ENCODE data around the gene ERC1. TPM values are rescaled to one million over a fixed set of nuclear protein-coding genes. Genes with fewer than 3 reads are reported as not detected.

ERC1 gene
- total and polyA plus RNA-seq, 7 donors, result 5.4 to 97.8 (median 34.6) TPM

DNA sequence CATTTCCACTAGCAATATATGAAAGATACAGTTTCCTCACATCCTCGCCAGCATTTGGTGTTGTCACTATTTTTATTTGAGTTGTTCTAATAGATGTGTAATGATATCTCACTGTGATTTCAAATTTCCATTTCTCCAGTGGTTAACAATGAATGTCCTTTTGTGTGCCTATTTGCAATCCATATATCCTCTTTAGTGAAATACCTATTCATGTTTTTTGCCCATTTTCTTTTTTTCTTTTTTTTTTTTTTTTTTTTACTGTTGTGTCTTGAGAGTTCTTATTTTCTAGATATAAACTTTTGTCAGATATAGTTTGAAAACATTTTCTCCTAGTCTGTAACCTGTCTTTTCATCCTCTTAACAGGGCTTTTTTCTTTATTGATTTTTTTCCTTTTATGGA, 524.4 kb downstream of the ERC1 start:
- H3K27ac ChIP-seq, result no peak overlapping the region
- no peaks in the 10 kb centered on the region for H3K9me3 ChIP-seq
- peaks cover 0 to 7% (median 0%) of the 10 kb centered on the region in 3 donors for H3K27me3 ChIP-seq
- H3K4me1 ChIP-seq, result peaks cover 0 to 12% (median 10%) of the 10 kb centered on the region in 4 donors
- WGBS, 2 donors, result 98 to 100% methylated on average over 1 of the region's 1 CpG
- no peak overlapping the region for H3K4me3 ChIP-seq
- intact Hi-C loops (cut with DNase I), result no loop called here
- no peak for DNase-seq
- no peaks in the 10 kb centered on the region for H3K36me3 ChIP-seq
- TF ChIP-seq POLR2AphosphoS5 (IDR thresholded peaks at IDR 0.05) (no peak), POLR2A (IDR thresholded peaks at IDR 0.05) (no peak), EP300 (IDR thresholded peaks at IDR 0.05) (no peak)
- TF ChIP-seq, protein P1, sequence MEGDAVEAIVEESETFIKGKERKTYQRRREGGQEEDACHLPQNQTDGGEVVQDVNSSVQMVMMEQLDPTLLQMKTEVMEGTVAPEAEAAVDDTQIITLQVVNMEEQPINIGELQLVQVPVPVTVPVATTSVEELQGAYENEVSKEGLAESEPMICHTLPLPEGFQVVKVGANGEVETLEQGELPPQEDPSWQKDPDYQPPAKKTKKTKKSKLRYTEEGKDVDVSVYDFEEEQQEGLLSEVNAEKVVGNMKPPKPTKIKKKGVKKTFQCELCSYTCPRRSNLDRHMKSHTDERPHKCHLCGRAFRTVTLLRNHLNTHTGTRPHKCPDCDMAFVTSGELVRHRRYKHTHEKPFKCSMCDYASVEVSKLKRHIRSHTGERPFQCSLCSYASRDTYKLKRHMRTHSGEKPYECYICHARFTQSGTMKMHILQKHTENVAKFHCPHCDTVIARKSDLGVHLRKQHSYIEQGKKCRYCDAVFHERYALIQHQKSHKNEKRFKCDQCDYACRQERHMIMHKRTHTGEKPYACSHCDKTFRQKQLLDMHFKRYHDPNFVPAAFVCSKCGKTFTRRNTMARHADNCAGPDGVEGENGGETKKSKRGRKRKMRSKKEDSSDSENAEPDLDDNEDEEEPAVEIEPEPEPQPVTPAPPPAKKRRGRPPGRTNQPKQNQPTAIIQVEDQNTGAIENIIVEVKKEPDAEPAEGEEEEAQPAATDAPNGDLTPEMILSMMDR (IDR thresholded peaks at IDR 0.05), result no peak

DNA sequence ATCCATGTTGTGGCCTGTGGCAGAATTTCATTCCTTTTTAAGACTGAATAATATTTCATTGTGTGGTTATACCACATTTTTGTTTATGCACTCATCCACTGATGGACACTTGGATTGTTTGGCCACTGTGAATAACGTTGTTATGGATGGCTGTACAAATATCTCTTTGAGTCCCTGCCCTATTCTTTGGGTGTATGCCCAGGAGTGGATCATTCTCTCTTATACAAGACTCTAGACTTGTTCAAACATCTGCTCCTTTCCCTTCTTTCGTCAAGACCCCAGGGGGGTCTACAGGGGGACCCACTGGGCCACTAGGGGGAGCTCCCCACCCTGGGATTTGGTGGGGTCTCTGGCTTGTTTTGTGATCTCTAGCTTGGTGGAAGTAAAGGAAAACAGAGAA, 526.0 kb downstream of the ERC1 start:
- Histone ChIP-seq H3K36me3 (no peaks in the 10 kb centered on the region), H3K4me1 (peaks cover 0 to 12% (median 10%) of the 10 kb centered on the region in 4 donors), H3K9me3 (no peaks in the 10 kb centered on the region), H3K4me3 (no peak overlapping the region), H3K27ac (no peak overlapping the region), H3K27me3 (peaks cover 0 to 7% (median 0%) of the 10 kb centered on the region in 3 donors)
- 19 to 32% methylated on average over 2 of the region's 2 CpGs for WGBS, 2 donors
- no peak for TF ChIP-seq POLR2AphosphoS5 (IDR thresholded peaks at IDR 0.05)
- TF ChIP-seq, protein P1 (IDR thresholded peaks at IDR 0.05), result no peak
- no peak for TF ChIP-seq EP300 (IDR thresholded peaks at IDR 0.05)
- TF ChIP-seq POLR2A (IDR thresholded peaks at IDR 0.05), result no peak
- intact Hi-C loops (cut with DNase I), result no loop called here
- DNase-seq, result no peak

DNA sequence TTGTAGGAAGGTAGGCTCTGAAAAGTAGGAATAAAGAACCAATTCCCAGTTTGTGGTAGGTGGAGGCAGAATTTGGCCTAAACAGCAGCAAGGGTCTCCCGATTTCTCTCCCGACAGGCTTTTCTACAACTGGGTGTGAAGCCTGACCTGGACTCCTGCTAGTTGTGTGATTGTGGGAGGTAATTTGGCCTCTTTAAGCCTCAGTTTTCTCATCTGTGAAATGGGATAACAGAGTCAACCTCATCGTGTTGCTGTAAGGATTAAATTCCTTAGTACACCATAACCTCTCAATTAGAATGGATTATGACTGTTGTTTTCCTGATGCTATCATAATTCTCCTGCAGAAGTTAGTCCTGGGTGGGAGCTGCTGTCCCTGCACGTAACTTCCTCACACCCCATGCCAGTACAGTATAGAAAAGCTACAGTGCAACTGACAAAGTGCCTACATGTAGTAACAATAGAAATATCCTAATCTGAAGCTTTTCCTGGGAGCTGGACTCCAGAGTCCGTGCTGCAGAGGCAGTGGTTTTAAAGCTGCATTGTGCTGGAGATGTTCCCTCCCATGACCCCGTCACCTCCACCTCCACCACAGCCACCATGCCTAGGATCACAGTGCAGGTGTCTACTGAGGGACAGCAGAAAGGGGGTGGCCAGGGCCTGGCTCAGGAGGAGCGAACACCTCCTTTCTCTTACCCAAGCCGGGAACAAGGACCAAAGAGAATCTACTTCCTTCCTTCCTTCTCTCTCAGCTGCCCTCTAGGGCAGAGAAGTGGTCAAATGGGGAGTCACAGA, 526.9 kb downstream of the ERC1 start:
- Histone ChIP-seq H3K27me3 (peaks cover 0 to 7% (median 0%) of the 10 kb centered on the region in 3 donors), H3K4me1 (peaks cover 0 to 12% (median 10%) of the 10 kb centered on the region in 4 donors), H3K4me3 (no peak overlapping the region), H3K36me3 (no peaks in the 10 kb centered on the region), H3K27ac (no peak overlapping the region), H3K9me3 (no peaks in the 10 kb centered on the region)
- intact Hi-C loops (cut with DNase I), result no loop called here
- no peak for DNase-seq
- 83 to 89% methylated on average over 8 of the region's 8 CpGs for WGBS, 2 donors
- TF ChIP-seq, protein P1 (IDR thresholded peaks at IDR 0.05), result no peak
- no peak for TF ChIP-seq POLR2A (IDR thresholded peaks at IDR 0.05)
- TF ChIP-seq POLR2AphosphoS5 (IDR thresholded peaks at IDR 0.05), result no peak
- TF ChIP-seq EP300 (IDR thresholded peaks at IDR 0.05), result no peak

DNA sequence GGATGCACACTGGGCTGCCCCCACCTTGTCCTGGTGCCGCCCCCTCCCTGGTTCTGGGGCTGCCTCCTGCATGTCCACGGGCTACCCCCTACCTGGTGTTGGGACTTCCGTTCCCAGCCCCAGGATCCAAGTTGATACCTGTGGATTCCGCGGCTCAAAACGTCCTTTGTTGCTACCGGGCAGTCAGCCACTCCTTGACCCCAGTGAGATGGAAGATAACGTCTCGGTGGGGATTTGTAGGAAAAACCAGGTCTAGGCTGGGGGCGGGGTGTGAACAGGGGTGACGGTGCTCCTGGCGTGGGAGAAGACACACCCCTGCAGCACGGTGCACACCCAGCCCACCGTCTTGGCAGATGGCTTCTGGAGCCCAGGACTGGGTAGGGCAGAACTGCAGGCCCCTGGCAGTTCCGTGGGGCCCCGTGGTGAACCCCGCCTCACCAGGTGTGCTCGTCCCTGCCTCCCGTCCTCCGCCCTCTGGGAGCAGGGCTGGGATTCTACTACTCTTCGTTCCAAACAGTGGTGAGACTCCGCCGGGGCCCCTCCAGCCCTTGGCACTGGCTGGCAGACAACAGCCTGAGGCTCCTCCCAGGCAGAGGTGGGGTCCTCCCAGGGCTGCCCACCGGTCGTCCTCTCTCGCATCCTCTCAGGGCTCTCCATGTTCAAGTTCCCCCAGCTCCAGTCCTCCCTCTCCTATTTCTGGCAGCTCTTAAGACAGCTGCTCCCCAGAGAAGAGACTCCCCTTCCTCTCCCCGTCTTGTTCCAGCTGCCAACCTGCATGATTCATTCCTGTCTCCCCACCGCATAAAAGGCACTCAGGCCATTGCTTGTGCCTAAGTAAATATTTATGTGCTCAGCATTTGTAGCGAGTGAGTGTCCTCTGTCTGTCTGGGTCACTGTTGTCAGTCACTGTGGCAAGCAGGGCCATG, 527.8 kb downstream of the ERC1 start:
- DNase-seq, result no peak
- intact Hi-C loops (cut with DNase I), result no loop called here
- Histone ChIP-seq H3K4me1 (peaks cover 0 to 12% (median 10%) of the 10 kb centered on the region in 4 donors), H3K36me3 (no peaks in the 10 kb centered on the region), H3K27ac (no peak overlapping the region), H3K4me3 (no peak overlapping the region), H3K27me3 (peaks cover 0 to 7% (median 0%) of the 10 kb centered on the region in 3 donors), H3K9me3 (no peaks in the 10 kb centered on the region)
- WGBS, 2 donors, result 21 to 56% methylated on average over 29 of the region's 29 CpGs
- no peak for TF ChIP-seq POLR2A (IDR thresholded peaks at IDR 0.05)
- TF ChIP-seq, protein P1 (IDR thresholded peaks at IDR 0.05), result no peak
- TF ChIP-seq POLR2AphosphoS5 (IDR thresholded peaks at IDR 0.05), result no peak
- no peak for TF ChIP-seq EP300 (IDR thresholded peaks at IDR 0.05)
